ENCODE measurements around the gene ACKR4.

Gene ACKR4

DNA sequence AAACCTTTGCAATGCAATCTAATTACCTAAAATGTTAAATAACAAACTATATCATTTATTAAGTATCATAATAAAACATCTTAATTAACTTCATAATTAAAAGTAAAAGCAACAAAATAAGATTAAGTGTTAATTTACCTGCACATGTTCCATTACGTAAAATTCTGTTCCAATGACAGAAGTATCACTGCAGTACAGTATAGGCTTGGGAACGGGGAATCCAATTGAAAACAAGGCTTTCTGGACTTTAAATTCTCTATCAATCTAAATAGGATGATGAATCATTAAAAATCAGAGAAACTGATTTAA lies 45.4 kb downstream of the ACKR4 start:
- no peak for DNase-seq

GRCh38 chr3:132643366-132643765 lies 46.3 kb downstream of the ACKR4 start:
- DNase-seq = no peak

- no peak for DNase-seq
These were observed 48.0 kb downstream of the ACKR4 start for GRCh38 chr3:132645058-132645457.

DNA sequence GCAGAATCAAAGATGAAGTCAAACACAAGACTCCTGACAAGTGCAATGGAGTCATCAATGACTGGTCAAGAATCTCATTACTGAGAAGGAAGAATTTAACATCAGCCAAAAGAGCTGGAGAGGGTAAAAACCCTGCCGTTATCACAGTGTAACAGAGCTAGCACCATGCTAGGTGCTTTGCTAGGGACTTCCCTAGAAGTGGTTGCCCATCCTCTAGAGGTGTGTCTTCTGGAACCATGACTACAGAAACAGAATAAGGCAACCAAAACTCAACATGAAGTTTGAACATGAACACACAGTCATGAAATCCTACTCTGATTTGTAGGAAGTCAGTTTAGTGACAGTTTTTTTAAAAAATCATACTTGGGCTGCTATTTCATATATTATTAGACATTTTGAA lies 53.1 kb downstream of the ACKR4 start:
- no peak for DNase-seq
